Osteoblast (primary cell): ENCODE measurements around the gene MTCL1. TPM values are rescaled to one million over a fixed set of nuclear protein-coding genes. Genes with fewer than 3 reads are reported as not detected.

Experiments used
- DNase-seq: peaks from one replicate; pipeline ENCODE4 v3.0.0; 2011; ENCODE audit warnings: low spot score, mixed read lengths; ENCODE audit not compliant: insufficient read length; ENCODE audit errors: missing footprints
- H2AFZ ChIP-seq: 2 replicates; pipeline ENCODE4 v1.6.0; 2011; ENCODE audit warnings: mild to moderate bottlenecking, low read length
- H3K27ac ChIP-seq: 2 replicates; pipeline ENCODE4 v1.5.1; 2011; ENCODE audit warnings: mild to moderate bottlenecking, low read depth, low read length, moderate library complexity
- H3K27me3 ChIP-seq: 2 replicates; pipeline ENCODE4 v1.6.0; 2012; ENCODE audit warnings: mild to moderate bottlenecking, control low read depth, inconsistent platforms, low read length, moderate library complexity; ENCODE audit not compliant: insufficient read depth
- H3K36me3 ChIP-seq: 2 replicates; pipeline ENCODE4 v1.5.1; 2011; ENCODE audit warnings: mild to moderate bottlenecking, low read length, control low read depth, moderate library complexity; ENCODE audit not compliant: insufficient read depth
- H3K4me1 ChIP-seq: 2 replicates; pipeline ENCODE4 v1.5.1; 2011; ENCODE audit warnings: mild to moderate bottlenecking, low read length, control low read depth, moderate library complexity; ENCODE audit not compliant: insufficient read depth
- H3K4me2 ChIP-seq: 2 replicates; pipeline ENCODE4 v1.6.0; 2011; ENCODE audit warnings: mild to moderate bottlenecking, low read length; ENCODE audit not compliant: insufficient read depth
- H3K4me3 ChIP-seq: fragments of 200-600 bp; sonication (generic); 3 replicates; pipeline ENCODE4 v1.5.1; 2012; ENCODE audit warnings: mild to moderate bottlenecking, low read length, inconsistent platforms; ENCODE audit not compliant: insufficient read depth
- H3K79me2 ChIP-seq: 2 replicates; pipeline ENCODE4 v1.6.0; 2012; ENCODE audit warnings: mild to moderate bottlenecking, low read length, control low read depth, inconsistent platforms; ENCODE audit not compliant: insufficient read depth
- H3K9me3 ChIP-seq: 2 replicates; pipeline ENCODE4 v1.5.1; 2011; ENCODE audit warnings: low read depth, low read length, control low read depth
- H4K20me1 ChIP-seq: 2 replicates; pipeline ENCODE4 v1.6.0; 2012; ENCODE audit warnings: mild to moderate bottlenecking, low read length, control low read depth; ENCODE audit not compliant: insufficient read depth
- total RNA-seq: library from RNA; depleted of rRNA; stranded (reverse); fragments of >200 nt; gene quantifications from 2 replicates; pipeline ENCODE4 v1.2.3, GENCODE V29; 2012
- TF ChIP-seq, protein P1 (sequence below): IDR thresholded peaks from 2 replicates; pipeline ENCODE4 v1.5.1; 2011; ENCODE audit warnings: mild to moderate bottlenecking, low read depth, low read length, moderate library complexity; ENCODE audit errors: extremely low read depth

MTCL1 gene
- total RNA-seq, 1 donor = 38.0 TPM

DNA sequence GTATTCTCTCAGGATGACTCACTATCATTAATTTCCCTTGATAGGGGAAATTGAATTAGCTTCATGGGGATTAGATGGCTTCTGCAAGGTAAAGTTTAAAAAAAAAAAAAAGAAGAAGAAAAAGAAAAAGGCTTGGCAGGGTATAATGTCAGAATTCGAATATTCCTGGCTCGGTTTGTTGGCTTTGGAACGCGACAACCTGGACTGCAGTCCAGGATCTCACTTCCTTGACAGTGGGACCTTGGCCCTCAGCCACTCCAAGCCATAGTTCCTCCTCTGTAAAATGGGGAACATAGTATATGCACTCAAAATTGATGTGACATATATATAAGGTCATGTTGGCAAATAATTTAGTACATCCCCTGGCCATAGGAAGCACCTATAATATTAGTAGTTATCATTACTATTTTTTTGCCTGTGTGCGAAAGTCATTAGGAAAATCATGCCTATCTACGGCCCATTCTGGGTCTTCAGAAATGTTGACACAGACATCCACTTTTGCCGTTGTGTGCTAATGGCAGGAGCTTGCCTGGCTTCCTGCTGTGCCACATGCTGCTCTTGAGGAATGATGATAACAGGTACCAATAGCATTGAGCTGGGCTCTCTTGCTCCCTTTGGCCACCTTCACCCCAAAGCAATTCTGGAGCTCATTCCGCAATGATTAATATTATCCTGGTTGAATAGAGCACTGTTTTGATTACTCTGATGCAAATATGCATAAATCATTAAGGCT, 97.9 kb downstream of the MTCL1 start:
- DNase-seq = no peak
- no peaks in the 10 kb centered on the region for H3K27me3 ChIP-seq
- no peaks in the 10 kb centered on the region for H3K9me3 ChIP-seq
- H3K79me2 ChIP-seq = peaks cover 2% of the 10 kb centered on the region
- H4K20me1 ChIP-seq = no peaks in the 10 kb centered on the region
- TF ChIP-seq, protein P1, sequence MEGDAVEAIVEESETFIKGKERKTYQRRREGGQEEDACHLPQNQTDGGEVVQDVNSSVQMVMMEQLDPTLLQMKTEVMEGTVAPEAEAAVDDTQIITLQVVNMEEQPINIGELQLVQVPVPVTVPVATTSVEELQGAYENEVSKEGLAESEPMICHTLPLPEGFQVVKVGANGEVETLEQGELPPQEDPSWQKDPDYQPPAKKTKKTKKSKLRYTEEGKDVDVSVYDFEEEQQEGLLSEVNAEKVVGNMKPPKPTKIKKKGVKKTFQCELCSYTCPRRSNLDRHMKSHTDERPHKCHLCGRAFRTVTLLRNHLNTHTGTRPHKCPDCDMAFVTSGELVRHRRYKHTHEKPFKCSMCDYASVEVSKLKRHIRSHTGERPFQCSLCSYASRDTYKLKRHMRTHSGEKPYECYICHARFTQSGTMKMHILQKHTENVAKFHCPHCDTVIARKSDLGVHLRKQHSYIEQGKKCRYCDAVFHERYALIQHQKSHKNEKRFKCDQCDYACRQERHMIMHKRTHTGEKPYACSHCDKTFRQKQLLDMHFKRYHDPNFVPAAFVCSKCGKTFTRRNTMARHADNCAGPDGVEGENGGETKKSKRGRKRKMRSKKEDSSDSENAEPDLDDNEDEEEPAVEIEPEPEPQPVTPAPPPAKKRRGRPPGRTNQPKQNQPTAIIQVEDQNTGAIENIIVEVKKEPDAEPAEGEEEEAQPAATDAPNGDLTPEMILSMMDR = no peak
- no peak overlapping the region for H3K27ac ChIP-seq
- H3K4me2 ChIP-seq = no peak overlapping the region
- H3K4me1 ChIP-seq = peaks cover 26% of the 10 kb centered on the region
- H3K4me3 ChIP-seq = no peak overlapping the region
- no peak overlapping the region for H2AFZ ChIP-seq
- H3K36me3 ChIP-seq = peaks cover 24% of the 10 kb centered on the region

DNA sequence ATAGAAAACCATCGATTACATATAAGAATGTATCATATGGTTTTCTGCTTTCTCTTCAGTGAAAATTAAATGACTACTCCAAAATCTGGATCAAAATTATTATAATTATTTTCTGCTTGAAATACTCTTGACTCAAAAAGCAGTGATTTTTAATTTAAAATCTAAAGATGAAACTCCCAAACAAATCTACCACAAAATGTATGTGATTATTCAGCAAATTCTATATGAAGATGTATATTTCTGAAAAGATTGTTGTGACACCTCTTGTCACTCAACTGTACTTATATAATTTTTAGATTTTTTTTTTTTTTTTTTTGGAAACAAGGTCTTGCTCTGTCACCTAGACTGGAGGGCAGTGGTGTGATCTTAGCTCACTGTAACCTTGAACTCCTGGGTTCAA, 98.6 kb downstream of the MTCL1 start:
- peaks cover 26% of the 10 kb centered on the region for H3K4me1 ChIP-seq

DNA sequence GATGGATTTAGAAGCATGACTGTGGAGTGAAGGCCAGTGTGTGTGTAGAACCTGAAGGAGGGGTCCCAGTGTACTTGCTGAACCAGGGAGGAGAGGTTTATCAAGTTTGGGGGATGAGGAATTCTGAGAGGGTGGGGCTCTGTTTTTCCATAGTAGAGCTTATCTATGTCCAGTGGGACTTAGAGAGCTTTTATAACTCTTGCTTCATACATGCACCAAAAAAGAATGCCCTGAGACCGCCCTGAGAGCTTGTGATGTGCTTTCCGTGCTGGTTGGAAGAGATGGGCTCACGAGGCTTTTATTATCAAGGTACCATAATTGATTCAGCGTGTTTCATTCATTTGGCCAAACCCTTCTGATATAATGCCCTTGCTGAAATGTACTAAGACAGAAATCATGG, 100.2 kb downstream of the MTCL1 start:
- DNase-seq = no peak
- TF ChIP-seq, protein P1 = no peak

More for the DNA sequence above, 98.6 kb downstream of the MTCL1 start:
- Histone ChIP-seq H2AFZ (no peak overlapping the region), H3K79me2 (peaks cover 2% of the 10 kb centered on the region), H4K20me1 (no peaks in the 10 kb centered on the region), H3K9me3 (no peaks in the 10 kb centered on the region), H3K36me3 (peaks cover 24% of the 10 kb centered on the region), H3K27me3 (no peaks in the 10 kb centered on the region), H3K4me2 (no peak overlapping the region), H3K4me3 (no peak overlapping the region), H3K27ac (no peak overlapping the region)
- no peak for DNase-seq
- TF ChIP-seq, protein P1 = no peak

DNA sequence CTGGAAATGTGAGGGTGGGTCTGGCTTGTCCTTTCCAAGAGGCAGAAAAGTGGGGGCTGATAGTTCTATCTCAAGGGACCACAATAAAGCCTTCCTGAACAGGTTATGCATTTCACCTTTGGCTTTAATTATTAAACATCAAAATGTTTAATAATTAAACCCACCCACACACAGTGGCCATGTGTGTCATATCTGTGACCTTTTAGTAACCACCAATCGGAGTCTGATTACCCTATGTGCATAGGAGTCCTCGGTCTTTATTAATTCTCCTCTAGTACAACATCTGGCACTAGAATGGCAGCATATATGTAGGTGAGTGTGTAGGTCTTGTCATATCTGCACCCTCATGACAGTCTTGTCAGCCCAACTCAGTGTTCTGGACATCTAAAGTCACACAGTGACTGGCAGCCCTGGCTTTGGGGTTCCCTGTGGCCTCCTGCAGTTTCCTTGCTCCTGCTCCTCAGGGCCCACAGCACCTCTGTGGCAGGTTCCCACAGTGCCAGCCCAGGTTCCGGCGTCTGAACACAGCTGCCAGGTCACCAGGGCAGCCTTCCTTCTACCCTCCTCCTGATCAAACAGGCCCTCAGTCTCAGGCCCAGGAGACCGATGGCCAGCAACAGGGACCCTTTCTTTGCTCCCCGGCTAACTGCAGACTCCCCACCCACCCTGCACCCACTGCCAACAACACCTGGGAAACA, 100.9 kb downstream of the MTCL1 start:
- H3K9me3 ChIP-seq = no peaks in the 10 kb centered on the region
- peaks cover 10% of the 10 kb centered on the region for H3K4me1 ChIP-seq
- no peak for DNase-seq
- peaks cover 31% of the 10 kb centered on the region for H3K36me3 ChIP-seq
- no peak overlapping the region for H3K4me2 ChIP-seq
- TF ChIP-seq, protein P1 = no peak
- H3K79me2 ChIP-seq = peaks cover 2% of the 10 kb centered on the region
- H3K27me3 ChIP-seq = no peaks in the 10 kb centered on the region
- H3K27ac ChIP-seq = no peak overlapping the region
- no peaks in the 10 kb centered on the region for H4K20me1 ChIP-seq
- H3K4me3 ChIP-seq = no peak overlapping the region
- H2AFZ ChIP-seq = no peak overlapping the region

More for the DNA sequence above, 100.2 kb downstream of the MTCL1 start:
- Histone ChIP-seq H3K36me3 (peaks cover 28% of the 10 kb centered on the region), H3K4me3 (no peak overlapping the region), H3K27ac (no peak overlapping the region), H3K4me1 (peaks cover 17% of the 10 kb centered on the region), H3K79me2 (peaks cover 2% of the 10 kb centered on the region), H4K20me1 (no peaks in the 10 kb centered on the region), H2AFZ (no peak overlapping the region), H3K4me2 (no peak overlapping the region), H3K9me3 (no peaks in the 10 kb centered on the region), H3K27me3 (no peaks in the 10 kb centered on the region)
